WERI-Rb-1 (cell line): ENCODE results near the gene ZMAT5.

Experiments
- DNase-seq: peaks from one replicate; pipeline ENCODE4 v3.0.0-alpha.2; 2020
- H3K27ac ChIP-seq: fragments of 250-450 bp; sonication (Bioruptor Pico); 2 replicates; pipeline ENCODE4 v1.5.1; 2020; ENCODE audit warnings: mild to moderate bottlenecking, moderate library complexity
- H3K27me3 ChIP-seq: fragments of 250-450 bp; sonication (Bioruptor Pico); 2 replicates; pipeline ENCODE4 v1.5.1; 2021; ENCODE audit warnings: mild to moderate bottlenecking, low read depth, moderate library complexity; ENCODE audit not compliant: insufficient read depth, severe bottlenecking
- H3K36me3 ChIP-seq: fragments of 250-450 bp; sonication (Bioruptor Pico); 2 replicates; pipeline ENCODE4 v1.5.1; 2020; ENCODE audit warnings: mild to moderate bottlenecking, moderate library complexity
- H3K4me3 ChIP-seq: 2 replicates; pipeline ENCODE4 v1.5.1; 2011; ENCODE audit warnings: low read depth, mild to moderate bottlenecking, control low read depth, low read length
- H3K9me3 ChIP-seq: fragments of 250-450 bp; sonication (Bioruptor Pico); 2 replicates; pipeline ENCODE4 v1.5.1; 2021; ENCODE audit warnings: mild to moderate bottlenecking, moderate library complexity; ENCODE audit not compliant: severe bottlenecking
- TF ChIP-seq, protein P1 (sequence below): IDR thresholded peaks from 2 replicates; pipeline ENCODE4 v1.5.1; 2011; ENCODE audit warnings: low read depth, mild to moderate bottlenecking, control low read depth, inconsistent platforms, low read length

Gene ZMAT5

DNA sequence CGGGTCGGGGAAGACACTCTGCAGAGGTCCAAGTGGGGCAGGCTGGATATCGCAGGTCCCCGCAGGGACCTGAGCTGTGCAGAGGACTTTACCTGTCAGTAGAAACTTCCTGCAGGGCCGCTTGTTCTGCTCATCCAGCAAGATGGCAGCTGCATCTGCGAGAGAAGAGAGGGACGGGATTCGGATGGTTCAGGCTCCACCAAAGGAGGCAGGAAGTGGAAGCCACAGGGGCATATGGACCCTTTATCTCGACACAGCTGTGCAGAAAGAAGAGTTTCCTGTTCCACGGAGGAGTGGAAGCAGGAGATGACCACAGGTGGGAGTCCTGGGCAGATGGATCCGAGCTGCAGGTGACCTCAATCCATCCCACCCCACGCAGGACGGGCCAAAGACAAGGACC, 24.5 kb downstream of the ZMAT5 start:
- H3K9me3 ChIP-seq = no peaks in the 10 kb centered on the region
- no peak overlapping the region for H3K4me3 ChIP-seq
- H3K36me3 ChIP-seq = peaks cover 2% of the 10 kb centered on the region; the same call in 1 of the 2 replicates
- no peak for DNase-seq
- no peaks in the 10 kb centered on the region for H3K27me3 ChIP-seq
- no peak overlapping the region for H3K27ac ChIP-seq
- TF ChIP-seq, protein P1, sequence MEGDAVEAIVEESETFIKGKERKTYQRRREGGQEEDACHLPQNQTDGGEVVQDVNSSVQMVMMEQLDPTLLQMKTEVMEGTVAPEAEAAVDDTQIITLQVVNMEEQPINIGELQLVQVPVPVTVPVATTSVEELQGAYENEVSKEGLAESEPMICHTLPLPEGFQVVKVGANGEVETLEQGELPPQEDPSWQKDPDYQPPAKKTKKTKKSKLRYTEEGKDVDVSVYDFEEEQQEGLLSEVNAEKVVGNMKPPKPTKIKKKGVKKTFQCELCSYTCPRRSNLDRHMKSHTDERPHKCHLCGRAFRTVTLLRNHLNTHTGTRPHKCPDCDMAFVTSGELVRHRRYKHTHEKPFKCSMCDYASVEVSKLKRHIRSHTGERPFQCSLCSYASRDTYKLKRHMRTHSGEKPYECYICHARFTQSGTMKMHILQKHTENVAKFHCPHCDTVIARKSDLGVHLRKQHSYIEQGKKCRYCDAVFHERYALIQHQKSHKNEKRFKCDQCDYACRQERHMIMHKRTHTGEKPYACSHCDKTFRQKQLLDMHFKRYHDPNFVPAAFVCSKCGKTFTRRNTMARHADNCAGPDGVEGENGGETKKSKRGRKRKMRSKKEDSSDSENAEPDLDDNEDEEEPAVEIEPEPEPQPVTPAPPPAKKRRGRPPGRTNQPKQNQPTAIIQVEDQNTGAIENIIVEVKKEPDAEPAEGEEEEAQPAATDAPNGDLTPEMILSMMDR = no peak

DNA sequence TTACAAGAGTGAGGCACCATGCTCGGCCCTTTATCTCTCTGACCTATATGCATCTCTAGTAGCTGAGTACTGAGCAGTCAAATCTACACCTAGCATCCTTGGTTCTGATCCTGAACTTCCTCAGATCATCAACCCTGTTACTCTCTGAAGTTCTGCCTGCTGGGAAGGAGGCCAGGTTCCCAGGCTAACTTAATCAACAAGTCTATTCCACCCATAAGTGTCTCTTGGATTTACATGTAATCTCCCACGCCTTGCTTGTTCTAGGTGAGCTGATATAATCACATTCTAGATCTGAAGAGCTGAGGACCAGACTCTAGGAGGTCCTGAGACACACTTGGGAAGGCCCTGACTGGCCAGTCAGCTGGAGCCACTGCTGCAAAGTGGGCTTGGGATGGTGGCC, 24.9 kb downstream of the ZMAT5 start:
- H3K9me3 ChIP-seq = no peaks in the 10 kb centered on the region
- H3K36me3 ChIP-seq = peaks cover 2% of the 10 kb centered on the region; the same call in 1 of the 2 replicates
- H3K4me3 ChIP-seq = no peak overlapping the region
- no peak for DNase-seq
- TF ChIP-seq, protein P1 = no peak
- H3K27ac ChIP-seq = no peak overlapping the region
- H3K27me3 ChIP-seq = no peaks in the 10 kb centered on the region

DNA sequence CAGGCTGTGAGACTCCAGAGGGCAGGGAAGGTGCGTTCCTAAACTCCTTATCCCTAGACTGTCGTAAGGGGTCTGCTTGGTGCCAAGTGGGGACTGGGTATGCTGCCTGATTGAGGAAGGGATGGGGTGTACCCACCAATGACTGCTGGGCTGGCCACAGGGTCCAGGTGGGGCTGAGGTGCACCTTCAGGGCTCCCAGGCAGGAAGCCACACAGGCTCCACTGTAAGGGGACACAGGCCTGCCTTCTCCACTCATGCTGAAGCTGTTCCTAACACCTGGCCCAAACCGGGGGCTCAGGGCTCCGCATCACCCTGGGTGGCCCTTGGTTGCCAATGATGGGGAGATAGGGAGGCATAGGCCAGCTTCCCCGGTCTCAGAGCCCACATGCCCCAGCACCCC, 26.6 kb downstream of the ZMAT5 start:
- Histone ChIP-seq H3K27ac (no peak overlapping the region), H3K27me3 (no peaks in the 10 kb centered on the region), H3K9me3 (no peaks in the 10 kb centered on the region), H3K36me3 (no peaks in the 10 kb centered on the region; the same call in 1 of the 2 replicates), H3K4me3 (no peak overlapping the region)
- DNase-seq = no peak
- TF ChIP-seq, protein P1 = no peak

DNA sequence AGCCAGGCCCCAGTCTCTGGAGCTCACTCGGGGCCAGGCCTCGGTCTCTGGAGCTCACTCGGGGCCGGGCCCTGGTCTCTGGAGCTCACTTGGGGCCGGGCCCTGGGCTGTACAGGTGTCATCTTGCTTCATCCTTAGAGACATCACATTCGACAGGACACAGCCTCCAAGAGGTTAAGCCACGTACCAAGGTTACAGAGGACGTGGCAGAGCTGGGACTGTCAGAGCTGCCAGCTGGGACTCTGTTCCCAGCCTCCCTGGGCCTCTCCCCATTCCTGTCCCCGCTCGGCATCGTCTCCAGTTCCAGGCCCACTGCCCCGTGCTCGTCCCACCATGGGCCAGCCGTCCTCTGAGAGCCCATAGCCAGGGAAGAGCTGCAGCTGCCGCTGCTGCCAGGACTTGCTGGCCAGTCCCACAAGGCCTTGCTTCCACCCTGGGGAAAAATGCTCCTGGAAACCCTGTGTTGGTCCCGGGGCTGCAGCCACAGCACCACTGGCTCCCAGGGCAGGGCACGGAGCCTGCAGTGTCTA, 27.4 kb downstream of the ZMAT5 start:
- Histone ChIP-seq H3K36me3 (no peaks in the 10 kb centered on the region; the same call in 1 of the 2 replicates), H3K9me3 (no peaks in the 10 kb centered on the region), H3K4me3 (no peak overlapping the region), H3K27me3 (no peaks in the 10 kb centered on the region), H3K27ac (no peak overlapping the region)
- TF ChIP-seq, protein P1 = no peak
- no peak for DNase-seq

DNA sequence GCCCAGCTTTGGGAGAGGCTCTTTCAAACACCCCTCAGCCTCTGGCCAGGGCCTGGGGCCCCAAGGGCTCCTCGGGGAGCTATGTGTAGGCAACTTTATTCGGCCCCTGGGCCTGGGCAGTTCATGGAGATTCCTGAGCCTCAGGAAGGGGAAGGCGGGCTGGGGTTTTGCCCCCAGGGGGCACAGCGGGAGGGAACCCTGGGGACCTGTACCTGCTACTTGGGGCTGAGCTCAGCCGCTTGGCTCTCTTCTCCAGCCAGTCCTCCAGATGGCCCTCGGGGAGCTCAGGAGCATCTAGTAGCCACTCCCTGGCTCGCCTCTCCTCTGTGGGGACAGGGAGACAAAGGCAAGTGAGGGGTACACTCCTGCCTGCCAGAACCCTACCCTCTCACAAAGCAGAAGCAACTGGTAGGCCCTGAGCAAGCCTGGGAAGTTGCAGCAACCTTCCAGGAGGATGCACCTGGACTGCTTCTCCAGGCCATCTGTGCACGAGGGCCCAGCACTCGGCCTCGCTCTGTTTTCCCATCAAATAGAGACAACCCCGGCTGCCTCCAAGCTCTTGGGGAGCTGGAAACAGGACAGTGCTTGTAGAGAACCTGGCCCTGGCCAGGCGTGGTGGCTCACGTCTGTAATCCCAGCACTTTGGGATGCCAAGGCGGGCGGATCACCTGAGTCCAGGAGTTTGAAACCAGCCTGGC, 28.5 kb downstream of the ZMAT5 start:
- H3K4me3 ChIP-seq = no peak overlapping the region
- no peaks in the 10 kb centered on the region; the same call in 1 of the 2 replicates for H3K36me3 ChIP-seq
- no peak for DNase-seq
- H3K27ac ChIP-seq = no peak overlapping the region
- no peaks in the 10 kb centered on the region for H3K27me3 ChIP-seq
- TF ChIP-seq, protein P1 = no peak
- H3K9me3 ChIP-seq = no peaks in the 10 kb centered on the region
